Measurements from ENCODE around the gene LTBP1. TPM values are rescaled to one million over a fixed set of nuclear protein-coding genes. Genes with fewer than 3 reads are reported as not detected.
"Not testable (repeated sequence)": the region's sequence is repeated elsewhere in the genome, so short reads cannot be mapped to it uniquely, and the experiment has no call there.

LTBP1 gene
- total and polyA plus RNA-seq, 2 of the 13 experiments (the other 11 are each of a cell fraction or from before 2014, with no cell fraction given), result 0.12 to 0.22 TPM

DNA sequence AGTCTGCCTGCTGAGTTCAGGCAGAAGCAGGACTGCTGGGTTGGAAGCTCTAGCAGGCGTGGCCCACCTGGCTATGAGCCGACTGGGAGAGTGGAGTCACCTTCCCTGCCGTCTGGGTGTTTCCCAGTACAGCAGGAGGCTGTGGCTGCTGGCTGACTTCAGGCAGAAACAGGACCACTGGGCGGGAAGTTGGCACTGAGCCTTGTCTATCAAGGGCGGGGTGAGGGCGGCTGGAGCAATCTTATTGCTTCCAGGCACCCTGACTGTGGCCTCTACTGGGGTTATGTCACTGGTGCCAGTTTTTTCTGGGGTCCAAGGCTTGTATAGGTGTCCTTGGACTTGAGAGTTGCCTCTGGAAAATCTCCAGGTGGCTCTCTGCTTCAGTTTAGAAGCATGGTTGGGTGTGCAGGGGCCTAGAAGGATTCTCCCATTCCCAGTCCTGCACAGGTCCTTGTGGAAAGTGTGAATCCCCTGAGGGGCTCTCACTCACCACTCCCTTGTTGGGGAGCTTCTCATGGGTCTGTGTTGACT lies 30.5 kb downstream of the LTBP1 start:
- in situ Hi-C loops (cut with HindIII; ENCODE audit: extremely low pct_ligation_motif_present, low pct_unique_long_range_greater_than_20kb), result no loop called here
- Histone ChIP-seq H3K36me3 (replicated peaks in 1 of 2; ENCODE audit: control insufficient read depth in 1 of 2, insufficient read depth in 2 of 2, low read length in 2 of 2) (no peaks in the 10 kb centered on the region), H3K27me3 (ENCODE audit: control insufficient read depth in 1 of 2, insufficient read depth in 2 of 2, low read length in 2 of 2) (peaks cover 0 to 1% of the 10 kb centered on the region in 2 experiments; a peak in 1 of 5 replicates), H2AFZ (ENCODE audit: low read length) (no peak overlapping the region), H3K4me2 (ENCODE audit: low read depth, low read length) (no peak overlapping the region), H3K79me2 (ENCODE audit: insufficient read depth, low read length) (no peaks in the 10 kb centered on the region), H3K27ac (ENCODE audit: extremely low read length, insufficient read depth, low read length) (no peak overlapping the region), H3K9me3 (ENCODE audit: low read length) (peaks cover 22% of the 10 kb centered on the region; the same call in 1 of the 2 replicates), H4K20me1 (ENCODE audit: insufficient read depth, low read length) (no peaks in the 10 kb centered on the region), H3K4me1 (ENCODE audit: insufficient read depth, low read length) (no peaks in the 10 kb centered on the region), H3K4me3 (replicated peaks in 1 of 3; ENCODE audit: insufficient read depth in 1 of 3, low read depth in 2 of 3, low read length in 3 of 3) (no peak overlapping the region), H3K9ac (ENCODE audit: insufficient read depth, low read depth, low read length) (no peak overlapping the region)
- ChIA-PET POLR2A (no interaction called here), CTCF (ENCODE audit: low intra/inter-chr PET ratio, low total read pairs) (no interaction called here)
- no TSS peak for BruUV-seq (replicated peaks)
- intact Hi-C loops (cut with micrococcal nuclease; ENCODE audit: unreplicated experiment), result no loop called here
- 25% methylated on average over 3 of the region's 6 CpGs for WGBS (ENCODE audit: low lambda C conversion rate)
- FAIRE-seq (no peak), DNase-seq (ENCODE audit: low spot score) (no peak), ATAC-seq (peak; percentile 40; the same call in 2 of the 3 replicates)
- TF ChIP-seq ZMYM3 (CRISPR knock-in tag; IDR thresholded peaks at IDR 0.05), result no peak
- no peak for TF ChIP-seq ZBTB7A (CRISPR knock-in tag; IDR thresholded peaks at IDR 0.05)
- TF ChIP-seq, protein P1, sequence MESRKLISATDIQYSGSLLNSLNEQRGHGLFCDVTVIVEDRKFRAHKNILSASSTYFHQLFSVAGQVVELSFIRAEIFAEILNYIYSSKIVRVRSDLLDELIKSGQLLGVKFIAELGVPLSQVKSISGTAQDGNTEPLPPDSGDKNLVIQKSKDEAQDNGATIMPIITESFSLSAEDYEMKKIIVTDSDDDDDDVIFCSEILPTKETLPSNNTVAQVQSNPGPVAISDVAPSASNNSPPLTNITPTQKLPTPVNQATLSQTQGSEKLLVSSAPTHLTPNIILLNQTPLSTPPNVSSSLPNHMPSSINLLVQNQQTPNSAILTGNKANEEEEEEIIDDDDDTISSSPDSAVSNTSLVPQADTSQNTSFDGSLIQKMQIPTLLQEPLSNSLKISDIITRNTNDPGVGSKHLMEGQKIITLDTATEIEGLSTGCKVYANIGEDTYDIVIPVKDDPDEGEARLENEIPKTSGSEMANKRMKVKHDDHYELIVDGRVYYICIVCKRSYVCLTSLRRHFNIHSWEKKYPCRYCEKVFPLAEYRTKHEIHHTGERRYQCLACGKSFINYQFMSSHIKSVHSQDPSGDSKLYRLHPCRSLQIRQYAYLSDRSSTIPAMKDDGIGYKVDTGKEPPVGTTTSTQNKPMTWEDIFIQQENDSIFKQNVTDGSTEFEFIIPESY (CRISPR knock-in tag; IDR thresholded peaks at IDR 0.05), result no peak
- no peak for TF ChIP-seq SRF (IDR thresholded peaks at IDR 0.05; ENCODE audit: low read depth, low read length)
- no peak for TF ChIP-seq KAT7 (CRISPR knock-in tag; IDR thresholded peaks at IDR 0.05; ENCODE audit: borderline replicate concordance)
- TF ChIP-seq RELA (CRISPR knock-in tag; IDR thresholded peaks at IDR 0.05), result no peak
- TF ChIP-seq THAP11 (CRISPR knock-in tag; IDR thresholded peaks at IDR 0.05), result no peak

DNA sequence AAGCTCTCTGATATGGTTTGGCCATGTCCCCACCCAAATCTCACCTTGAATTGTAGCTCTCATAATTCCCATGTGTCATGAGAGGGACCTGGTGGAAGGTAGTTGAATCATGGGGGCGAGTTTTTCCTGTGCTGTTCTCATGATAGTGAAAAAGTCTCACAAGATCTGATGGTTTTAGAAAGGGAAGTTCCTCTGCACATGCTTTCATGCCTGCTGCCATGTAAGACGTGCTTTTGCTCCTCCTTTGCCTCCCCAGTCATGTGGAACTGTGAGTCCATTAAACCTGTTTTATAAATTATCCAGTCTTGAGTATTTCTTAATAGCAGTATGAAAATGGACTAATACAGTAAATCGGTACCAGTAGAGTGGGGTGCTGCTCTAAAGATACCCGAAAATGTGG lies 34.9 kb downstream of the LTBP1 start:
- WGBS (ENCODE audit: low lambda C conversion rate), result 1% methylated on average over 4 of the region's 4 CpGs
- TF ChIP-seq ZSCAN20 (CRISPR knock-in tag; IDR thresholded peaks at IDR 0.05; ENCODE audit: borderline replicate concordance), result no peak
- TF ChIP-seq ZNF431 (CRISPR knock-in tag; IDR thresholded peaks at IDR 0.05; ENCODE audit: borderline replicate concordance, low read depth), result 0 out of 2 replicates have a peak, but pooled peaks have one; percentile 64
- POLR2A ChIA-PET, result no interaction called here

DNA sequence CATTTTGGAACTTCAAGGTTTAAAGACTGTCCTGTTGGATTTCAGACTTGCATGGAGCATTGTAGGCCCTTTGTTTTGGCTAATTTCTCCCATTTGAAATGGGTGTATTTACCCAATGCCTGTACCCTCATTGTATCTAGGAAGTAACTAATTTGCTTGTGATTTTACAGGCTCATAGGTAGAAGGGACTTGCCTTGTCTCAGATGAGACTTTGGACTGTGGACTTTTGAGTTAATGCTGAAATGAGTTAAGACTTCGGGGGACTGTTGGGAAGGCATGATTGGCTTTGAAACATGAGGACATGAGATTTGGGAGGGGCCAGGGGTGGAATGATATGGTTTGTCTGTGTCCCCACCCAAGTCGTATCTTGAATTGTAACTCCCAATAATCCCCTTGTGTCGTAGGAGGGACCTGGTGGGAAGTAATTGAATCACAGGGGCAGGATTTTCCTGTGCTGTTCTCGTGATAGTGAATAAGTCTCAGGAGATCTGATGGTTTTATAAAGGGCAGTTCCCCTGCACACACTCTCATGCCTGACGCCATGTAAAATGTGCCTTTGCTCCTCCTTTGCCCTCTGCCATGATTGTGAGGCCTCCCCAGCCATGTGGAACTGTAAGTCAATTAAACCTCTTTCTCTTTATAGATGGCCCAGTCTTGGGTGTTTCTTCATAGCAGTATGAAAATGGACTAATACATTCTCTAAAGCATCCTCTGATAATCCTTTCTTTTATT lies 36.6 kb downstream of the LTBP1 start:
- H3K4me1 ChIP-seq (ENCODE audit: insufficient read depth, low read length); ATAC-seq; DNase-seq (ENCODE audit: low spot score); H3K27ac ChIP-seq (ENCODE audit: extremely low read length, insufficient read depth, low read length); POLR2A ChIA-PET; in situ Hi-C loops (cut with HindIII; ENCODE audit: extremely low pct_ligation_motif_present, low pct_unique_long_range_greater_than_20kb); H2AFZ ChIP-seq (ENCODE audit: low read length); H3K9me3 ChIP-seq (ENCODE audit: low read length); H3K4me2 ChIP-seq (ENCODE audit: low read depth, low read length); BruUV-seq (replicated peaks); intact Hi-C loops (cut with micrococcal nuclease; ENCODE audit: unreplicated experiment); FAIRE-seq; H3K27me3 ChIP-seq (ENCODE audit: control insufficient read depth in 1 of 2, insufficient read depth in 2 of 2, low read length in 2 of 2); H3K79me2 ChIP-seq (ENCODE audit: insufficient read depth, low read length); CTCF ChIA-PET (ENCODE audit: low intra/inter-chr PET ratio, low total read pairs); H4K20me1 ChIP-seq (ENCODE audit: insufficient read depth, low read length); H3K9ac ChIP-seq (ENCODE audit: insufficient read depth, low read depth, low read length); H3K4me3 ChIP-seq (replicated peaks in 1 of 3; ENCODE audit: insufficient read depth in 1 of 3, low read depth in 2 of 3, low read length in 3 of 3); H3K36me3 ChIP-seq (replicated peaks in 1 of 2; ENCODE audit: control insufficient read depth in 1 of 2, insufficient read depth in 2 of 2, low read length in 2 of 2): not testable (repeated sequence)
- 20% methylated on average over 5 of the region's 5 CpGs for WGBS (ENCODE audit: low lambda C conversion rate)

More for the DNA sequence above, 34.9 kb downstream of the LTBP1 start:
- DNase-seq (ENCODE audit: low spot score), result no peak
- no peak overlapping the region for H2AFZ ChIP-seq (ENCODE audit: low read length)
- H3K4me2 ChIP-seq (ENCODE audit: low read depth, low read length), result no peak overlapping the region
- intact Hi-C loops (cut with micrococcal nuclease; ENCODE audit: unreplicated experiment) (no loop called here), in situ Hi-C loops (cut with HindIII; ENCODE audit: extremely low pct_ligation_motif_present, low pct_unique_long_range_greater_than_20kb) (no loop called here)
- H3K27me3 ChIP-seq (ENCODE audit: control insufficient read depth in 1 of 2, insufficient read depth in 2 of 2, low read length in 2 of 2), result peaks cover 0 to 1% of the 10 kb centered on the region in 2 experiments; a peak in 1 of 5 replicates
- H3K79me2 ChIP-seq (ENCODE audit: insufficient read depth, low read length), result no peaks in the 10 kb centered on the region
- H3K4me3 ChIP-seq (replicated peaks in 1 of 3; ENCODE audit: insufficient read depth in 1 of 3, low read depth in 2 of 3, low read length in 3 of 3), result no peak overlapping the region
- peaks cover 7% of the 10 kb centered on the region; the same call in 1 of the 2 replicates for H3K9me3 ChIP-seq (ENCODE audit: low read length)
- CTCF ChIA-PET (ENCODE audit: low intra/inter-chr PET ratio, low total read pairs), result no interaction called here
- no peak overlapping the region for H3K9ac ChIP-seq (ENCODE audit: insufficient read depth, low read depth, low read length)
- no peaks in the 10 kb centered on the region for H3K4me1 ChIP-seq (ENCODE audit: insufficient read depth, low read length)
- H3K36me3 ChIP-seq (replicated peaks in 1 of 2; ENCODE audit: control insufficient read depth in 1 of 2, insufficient read depth in 2 of 2, low read length in 2 of 2), result no peaks in the 10 kb centered on the region
- H4K20me1 ChIP-seq (ENCODE audit: insufficient read depth, low read length), result no peaks in the 10 kb centered on the region
- no peak overlapping the region for H3K27ac ChIP-seq (ENCODE audit: extremely low read length, insufficient read depth, low read length)
- no peak for FAIRE-seq
- ATAC-seq, result no peak
- BruUV-seq (replicated peaks), result no TSS peak

Data from HepG2 (cell line).